ENCODE results near the gene CHPF.

Gene CHPF

DNA sequence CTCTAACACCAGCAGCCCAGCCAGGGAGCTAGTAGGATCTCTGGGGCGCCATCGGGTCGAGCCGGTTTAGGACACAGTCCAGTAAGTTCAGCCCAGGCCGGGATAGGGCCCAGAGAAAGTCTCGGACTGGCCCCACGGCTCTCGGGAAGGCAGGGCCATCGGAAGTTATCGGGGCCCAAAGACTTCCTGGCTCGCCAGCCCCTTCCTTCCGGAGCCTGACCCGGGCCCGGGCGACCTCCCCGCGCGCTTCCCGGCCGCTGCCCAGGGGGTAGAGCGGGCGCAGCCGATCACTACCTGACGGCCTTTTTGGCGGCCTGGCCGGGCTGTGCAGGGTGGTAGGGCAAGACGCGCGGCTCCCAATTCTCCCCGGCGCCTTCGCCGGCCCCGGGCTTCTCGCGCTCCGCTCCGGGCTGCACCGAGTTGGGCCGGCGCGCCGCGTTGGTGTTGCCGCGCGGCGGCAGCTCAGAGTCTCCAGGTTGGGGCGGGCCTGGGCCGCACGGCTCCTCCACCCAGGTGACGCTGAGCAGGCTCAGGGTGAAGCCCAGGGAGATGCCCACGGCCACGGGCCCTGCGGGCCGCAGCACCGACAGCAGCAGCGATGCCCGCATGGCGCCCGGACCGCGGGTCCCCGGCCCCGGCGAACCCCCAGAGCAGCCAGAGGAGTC is 546 bp downstream of the CHPF start:
- Histone ChIP-seq H3K27me3 (ENCODE audit: insufficient read depth, low read length, poor library complexity) (no peaks in the 10 kb centered on the region), H3K36me3 (ENCODE audit: control insufficient read depth, insufficient read depth, low read length) (peaks cover 7% of the 10 kb centered on the region), H3K79me1 (ENCODE audit: low read length) (peaks cover 4% of the 10 kb centered on the region), H3K18ac (ENCODE audit: low read length) (peak overlapping the region; percentile 7), H3K79me2 (ENCODE audit: control insufficient read depth, insufficient read depth, low read length) (no peaks in the 10 kb centered on the region), H3K4ac (ENCODE audit: low read depth, low read length) (peak overlapping the region; percentile 77), H3K4me3 (ENCODE audit: low read length) (peak overlapping the region; percentile 93), H4K5ac (ENCODE audit: low read length) (no peak overlapping the region), H2BK5ac (ENCODE audit: low read length) (no peak overlapping the region), H3K27ac (ENCODE audit: low read depth, low read length) (peak overlapping the region; percentile 92), H3K9ac (ENCODE audit: low read length) (peak overlapping the region; percentile 92), H4K8ac (ENCODE audit: low read depth, low read length) (no peak overlapping the region), H3K23ac (ENCODE audit: low read length) (peak overlapping the region; percentile 15), H3K56ac (ENCODE audit: low read length) (peak overlapping the region; percentile 95), H3K4me1 (ENCODE audit: control insufficient read depth, low read depth, low read length) (peaks cover 5% of the 10 kb centered on the region), H2BK120ac (ENCODE audit: low read depth, low read length) (no peak overlapping the region), H3K4me2 (ENCODE audit: low read length) (peak overlapping the region; percentile 80), H2BK15ac (replicated peaks; ENCODE audit: low read depth) (no peak overlapping the region), H2AK5ac (ENCODE audit: low read length) (no peak overlapping the region)
- no CpG with 5 or more reads among the region's 66 CpGs for WGBS (ENCODE audit: extremely low coverage, insufficient coverage, low lambda C conversion rate)
- peak; percentile 41 for DNase-seq

- H3K4me1 ChIP-seq (ENCODE audit: control insufficient read depth, low read depth, low read length) = peaks cover 6% of the 10 kb centered on the region
- no peak overlapping the region for H2AK5ac ChIP-seq (ENCODE audit: low read length)
- H3K27me3 ChIP-seq (ENCODE audit: insufficient read depth, low read length, poor library complexity) = no peaks in the 10 kb centered on the region
- no peaks in the 10 kb centered on the region for H3K79me2 ChIP-seq (ENCODE audit: control insufficient read depth, insufficient read depth, low read length)
- no peak overlapping the region for H3K4ac ChIP-seq (ENCODE audit: low read depth, low read length)
- H3K4me3 ChIP-seq (ENCODE audit: low read length) = no peak overlapping the region
- H3K4me2 ChIP-seq (ENCODE audit: low read length) = peak overlapping the region; percentile 61
- no peak overlapping the region for H2BK15ac ChIP-seq (replicated peaks; ENCODE audit: low read depth)
- H3K56ac ChIP-seq (ENCODE audit: low read length) = peak overlapping the region; percentile 59
- H2BK5ac ChIP-seq (ENCODE audit: low read length) = no peak overlapping the region
- no peak overlapping the region for H3K23ac ChIP-seq (ENCODE audit: low read length)
- H3K79me1 ChIP-seq (ENCODE audit: low read length) = peaks cover 4% of the 10 kb centered on the region
- H3K9ac ChIP-seq (ENCODE audit: low read length) = peak overlapping the region; percentile 37
- no peak overlapping the region for H3K18ac ChIP-seq (ENCODE audit: low read length)
- H2BK120ac ChIP-seq (ENCODE audit: low read depth, low read length) = no peak overlapping the region
- WGBS (ENCODE audit: extremely low coverage, insufficient coverage, low lambda C conversion rate) = no CpG with 5 or more reads among the region's 48 CpGs
- no peak overlapping the region for H4K8ac ChIP-seq (ENCODE audit: low read depth, low read length)
- DNase-seq = peak; percentile 90
- H3K36me3 ChIP-seq (ENCODE audit: control insufficient read depth, insufficient read depth, low read length) = peaks cover 7% of the 10 kb centered on the region
- H4K5ac ChIP-seq (ENCODE audit: low read length) = no peak overlapping the region
- no peak overlapping the region for H3K27ac ChIP-seq (ENCODE audit: low read depth, low read length)
Measured at GRCh38 chr2:219541611-219542180, 1.9 kb downstream of the CHPF start.

DNA sequence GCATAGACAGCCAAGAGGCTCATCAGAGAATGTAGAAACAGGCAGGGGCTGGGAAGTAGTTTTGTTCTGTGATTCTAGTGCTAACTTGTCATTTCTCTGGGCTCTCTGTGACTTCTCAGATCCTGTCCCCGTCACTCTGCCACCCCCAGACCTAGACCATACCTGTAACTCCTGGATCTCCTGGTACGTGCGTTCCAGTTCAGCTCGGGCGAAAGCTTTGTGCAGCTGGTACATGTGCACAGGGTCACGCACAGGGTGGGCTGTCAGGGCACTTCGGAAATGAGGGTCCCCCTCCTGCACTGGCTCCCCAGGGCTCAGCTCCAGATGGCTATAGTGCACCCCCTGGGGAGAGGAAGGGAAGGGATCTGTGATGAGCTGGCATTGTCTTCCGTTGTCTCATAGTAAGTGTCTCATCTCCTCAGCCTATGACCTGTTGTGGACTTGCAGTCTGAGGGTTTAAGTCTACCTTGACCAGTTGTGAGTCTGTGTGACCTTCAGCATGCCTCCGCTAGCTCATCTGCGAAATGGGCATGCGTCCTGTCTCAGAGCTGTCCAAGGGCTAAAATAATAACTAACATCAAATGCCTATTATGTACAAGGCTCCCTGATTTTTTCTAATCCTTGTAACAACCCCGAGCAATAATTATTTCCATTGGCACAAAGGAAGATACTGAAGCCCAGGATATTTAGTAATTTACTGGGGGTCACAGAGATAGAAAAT is 2.7 kb downstream of the CHPF start:
- Histone ChIP-seq H4K5ac (ENCODE audit: low read length) (no peak overlapping the region), H3K18ac (ENCODE audit: low read length) (no peak overlapping the region), H3K27me3 (ENCODE audit: insufficient read depth, low read length, poor library complexity) (no peaks in the 10 kb centered on the region), H3K79me1 (ENCODE audit: low read length) (peaks cover 4% of the 10 kb centered on the region), H3K56ac (ENCODE audit: low read length) (no peak overlapping the region), H2BK5ac (ENCODE audit: low read length) (no peak overlapping the region), H3K23ac (ENCODE audit: low read length) (no peak overlapping the region), H3K27ac (ENCODE audit: low read depth, low read length) (no peak overlapping the region), H3K9ac (ENCODE audit: low read length) (no peak overlapping the region), H2BK15ac (replicated peaks; ENCODE audit: low read depth) (no peak overlapping the region), H3K4me1 (ENCODE audit: control insufficient read depth, low read depth, low read length) (peaks cover 6% of the 10 kb centered on the region), H3K79me2 (ENCODE audit: control insufficient read depth, insufficient read depth, low read length) (no peaks in the 10 kb centered on the region), H2AK5ac (ENCODE audit: low read length) (no peak overlapping the region), H3K4ac (ENCODE audit: low read depth, low read length) (no peak overlapping the region), H3K36me3 (ENCODE audit: control insufficient read depth, insufficient read depth, low read length) (peaks cover 7% of the 10 kb centered on the region), H3K4me3 (ENCODE audit: low read length) (no peak overlapping the region), H3K4me2 (ENCODE audit: low read length) (no peak overlapping the region), H4K8ac (ENCODE audit: low read depth, low read length) (no peak overlapping the region), H2BK120ac (ENCODE audit: low read depth, low read length) (no peak overlapping the region)
- DNase-seq = no peak
- WGBS (ENCODE audit: extremely low coverage, insufficient coverage, low lambda C conversion rate) = no CpG with 5 or more reads among the region's 12 CpGs

DNA sequence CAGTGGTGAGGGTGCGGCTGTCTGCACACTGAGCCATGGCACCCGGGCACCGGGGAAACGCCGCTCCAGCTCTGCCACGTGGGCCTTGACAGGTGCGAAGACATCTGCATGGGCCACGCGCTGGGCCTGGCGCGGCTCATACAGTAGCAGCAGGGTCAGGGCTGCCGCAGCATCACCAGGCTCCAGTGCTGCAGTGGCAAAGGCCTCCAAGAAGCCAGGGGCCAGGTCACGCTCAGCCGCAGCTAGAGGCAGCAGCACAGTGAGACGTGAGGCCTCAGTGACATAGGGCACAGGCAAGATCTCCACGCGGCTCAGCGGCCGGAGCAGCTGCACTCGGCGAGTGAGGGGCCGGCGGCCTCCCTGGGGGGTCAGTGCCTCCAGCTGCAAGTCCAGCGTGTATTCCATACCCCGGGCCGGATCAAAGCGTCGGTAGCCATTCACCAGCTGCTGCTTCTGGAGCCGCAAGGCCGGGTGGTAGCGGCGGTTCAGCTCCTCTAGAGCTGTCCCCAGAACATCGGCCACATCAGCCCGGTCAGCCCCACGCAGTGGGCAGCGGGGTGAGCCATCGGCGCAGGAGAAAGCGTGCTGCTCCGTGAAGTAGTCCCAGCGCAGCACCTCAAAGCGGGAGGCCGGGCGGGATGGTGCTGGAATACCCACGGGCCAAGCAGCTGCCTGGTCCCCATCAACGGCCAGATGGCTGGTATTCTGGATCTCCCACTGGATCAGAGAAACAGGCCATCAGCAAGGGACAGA is 3.5 kb downstream of the CHPF start:
- Histone ChIP-seq H2BK15ac (replicated peaks; ENCODE audit: low read depth) (no peak overlapping the region), H3K18ac (ENCODE audit: low read length) (no peak overlapping the region), H4K5ac (ENCODE audit: low read length) (no peak overlapping the region), H3K4me1 (ENCODE audit: control insufficient read depth, low read depth, low read length) (peaks cover 6% of the 10 kb centered on the region), H3K79me1 (ENCODE audit: low read length) (peaks cover 4% of the 10 kb centered on the region), H3K9ac (ENCODE audit: low read length) (no peak overlapping the region), H3K4ac (ENCODE audit: low read depth, low read length) (no peak overlapping the region), H3K79me2 (ENCODE audit: control insufficient read depth, insufficient read depth, low read length) (no peaks in the 10 kb centered on the region), H3K56ac (ENCODE audit: low read length) (no peak overlapping the region), H4K8ac (ENCODE audit: low read depth, low read length) (no peak overlapping the region), H3K4me3 (ENCODE audit: low read length) (no peak overlapping the region), H2BK5ac (ENCODE audit: low read length) (no peak overlapping the region), H2AK5ac (ENCODE audit: low read length) (no peak overlapping the region), H2BK120ac (ENCODE audit: low read depth, low read length) (no peak overlapping the region), H3K27me3 (ENCODE audit: insufficient read depth, low read length, poor library complexity) (no peaks in the 10 kb centered on the region), H3K23ac (ENCODE audit: low read length) (no peak overlapping the region), H3K4me2 (ENCODE audit: low read length) (no peak overlapping the region), H3K36me3 (ENCODE audit: control insufficient read depth, insufficient read depth, low read length) (peaks cover 7% of the 10 kb centered on the region), H3K27ac (ENCODE audit: low read depth, low read length) (no peak overlapping the region)
- DNase-seq = no peak
- no CpG with 5 or more reads among the region's 46 CpGs for WGBS (ENCODE audit: extremely low coverage, insufficient coverage, low lambda C conversion rate)

- Histone ChIP-seq H2BK120ac (ENCODE audit: low read depth, low read length) (no peak overlapping the region), H3K79me2 (ENCODE audit: control insufficient read depth, insufficient read depth, low read length) (no peaks in the 10 kb centered on the region), H3K18ac (ENCODE audit: low read length) (no peak overlapping the region), H2AK5ac (ENCODE audit: low read length) (no peak overlapping the region), H3K4ac (ENCODE audit: low read depth, low read length) (no peak overlapping the region), H3K36me3 (ENCODE audit: control insufficient read depth, insufficient read depth, low read length) (peaks cover 7% of the 10 kb centered on the region), H3K27me3 (ENCODE audit: insufficient read depth, low read length, poor library complexity) (no peaks in the 10 kb centered on the region), H3K4me2 (ENCODE audit: low read length) (no peak overlapping the region), H3K27ac (ENCODE audit: low read depth, low read length) (no peak overlapping the region), H3K4me3 (ENCODE audit: low read length) (no peak overlapping the region), H3K9ac (ENCODE audit: low read length) (no peak overlapping the region), H3K56ac (ENCODE audit: low read length) (no peak overlapping the region), H3K23ac (ENCODE audit: low read length) (no peak overlapping the region), H2BK15ac (replicated peaks; ENCODE audit: low read depth) (no peak overlapping the region), H4K5ac (ENCODE audit: low read length) (no peak overlapping the region), H2BK5ac (ENCODE audit: low read length) (no peak overlapping the region), H3K4me1 (ENCODE audit: control insufficient read depth, low read depth, low read length) (peaks cover 6% of the 10 kb centered on the region), H4K8ac (ENCODE audit: low read depth, low read length) (no peak overlapping the region), H3K79me1 (ENCODE audit: low read length) (peaks cover 4% of the 10 kb centered on the region)
- WGBS (ENCODE audit: extremely low coverage, insufficient coverage, low lambda C conversion rate) = no CpG with 5 or more reads among the region's 32 CpGs
- no peak for DNase-seq
Measured at GRCh38 chr2:219538956-219539788, 4.4 kb downstream of the CHPF start.
